GM21528 (cell line): ENCODE results near the gene PHAF1.
A peak's percentile ranks its signal among the peaks of the same experiment; 100 is the strongest.

Source experiments
- ATAC-seq: cut with Tn5 transposase; IDR thresholded peaks from one replicate; pipeline ENCODE4 v1.9.1; 2021; ENCODE audit warnings: mild to moderate bottlenecking, moderate library complexity; ENCODE audit not compliant: unreplicated experiment, low FRiP score

Gene PHAF1

DNA sequence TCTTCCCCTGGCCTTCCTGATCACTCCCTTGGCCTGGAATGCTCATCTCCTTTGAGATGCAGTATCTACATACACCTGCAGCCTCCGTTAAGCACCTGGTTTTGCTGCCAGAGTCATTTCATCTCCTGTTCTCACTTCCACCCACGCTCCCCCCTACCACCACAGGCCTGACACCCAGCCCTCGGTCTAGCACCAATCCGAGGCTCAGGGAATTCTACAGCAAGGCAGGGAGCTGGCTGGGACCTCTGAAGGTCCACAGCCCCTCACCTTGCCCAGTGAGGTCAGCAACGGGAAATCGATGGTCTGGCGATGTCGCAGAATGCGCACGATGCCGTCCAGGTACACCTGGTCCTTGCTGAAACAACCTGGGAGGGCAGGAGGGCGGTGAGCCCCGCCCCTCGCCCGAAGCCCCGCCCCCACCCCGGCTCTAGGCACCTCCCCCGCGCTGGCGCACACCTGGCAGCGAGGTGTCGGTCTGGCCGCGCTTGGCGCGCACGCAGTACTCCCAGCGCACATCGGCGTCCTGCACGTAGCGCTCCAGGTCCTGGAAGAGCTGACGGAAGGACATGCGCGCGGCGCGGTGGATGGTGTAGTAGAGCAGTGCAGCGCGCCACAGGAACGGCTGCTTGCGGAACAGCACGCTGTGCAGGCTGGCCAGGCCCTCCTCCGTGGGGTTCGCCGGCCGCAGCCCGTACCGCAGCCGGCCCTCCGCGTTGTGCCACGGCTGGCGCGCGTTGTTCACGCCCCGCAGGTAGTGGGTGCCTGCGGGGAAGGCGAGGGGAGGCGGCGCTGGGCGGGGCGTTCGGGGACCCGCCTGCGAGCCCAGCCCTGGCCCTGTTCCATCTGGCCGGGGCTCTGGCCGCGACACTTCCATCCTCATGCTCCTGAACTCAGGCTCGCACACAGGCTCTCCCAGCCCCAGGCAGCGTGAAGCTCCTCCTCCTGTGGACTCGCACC, 68.3 kb downstream of the PHAF1 start:
- no peak for ATAC-seq

- no peak for ATAC-seq
Measured at GRCh38 chr16:67179421-67180080, 69.8 kb downstream of the PHAF1 start.

DNA sequence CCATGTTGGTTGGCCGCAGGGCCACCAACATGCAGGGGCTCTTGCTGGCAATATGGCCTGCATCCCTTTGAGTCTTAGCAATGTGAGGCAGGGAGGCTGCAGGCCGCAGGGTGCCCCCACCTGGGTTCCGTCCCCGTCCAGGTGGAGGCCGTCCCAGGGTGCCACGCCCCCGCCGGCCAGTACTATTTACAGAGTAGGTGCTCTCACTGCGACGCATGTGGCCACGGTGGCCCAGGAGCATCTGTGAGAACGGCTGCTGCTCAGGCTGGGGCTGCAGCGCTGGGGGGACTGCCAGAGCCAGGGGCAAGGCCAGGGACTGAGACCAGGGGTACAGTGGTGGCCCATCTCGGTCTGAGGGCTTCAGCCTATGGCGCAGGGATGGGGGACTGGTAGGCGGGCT, 70.4 kb downstream of the PHAF1 start:
- ATAC-seq = no peak

- ATAC-seq = no peak
Measured at GRCh38 chr16:67181346-67181745, 71.6 kb downstream of the PHAF1 start.

DNA sequence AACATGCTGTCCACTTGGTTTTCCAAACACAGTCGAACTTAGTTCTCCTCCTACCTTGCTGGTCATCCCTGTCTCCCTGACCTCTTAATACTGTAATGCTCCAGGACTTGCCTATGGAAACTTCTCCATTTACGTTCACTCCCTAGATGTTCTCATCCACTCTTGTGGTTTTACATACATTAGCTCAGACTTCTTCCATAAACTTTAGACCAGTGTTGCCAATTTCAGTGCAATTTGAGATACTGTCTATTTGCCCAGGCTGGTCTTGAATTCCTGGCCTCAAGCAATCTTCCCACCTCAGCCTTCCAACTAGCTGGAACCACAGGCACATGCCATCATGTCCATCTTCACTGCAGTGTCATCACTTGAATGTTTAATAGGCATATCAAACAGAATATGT, 72.5 kb downstream of the PHAF1 start:
- ATAC-seq = no peak

GRCh38 chr16:67183284-67183626, 73.5 kb downstream of the PHAF1 start:
- no peak for ATAC-seq

- peak; percentile 91 for ATAC-seq
Measured at GRCh38 chr16:67183627-67184452, 74.1 kb downstream of the PHAF1 start, which contains the start of gene MATCAP1. TSS of gene MATCAP1 (minus strand) at chr16:67183963. CDS start at chr16:67180610, 3,353 bp downstream.

DNA sequence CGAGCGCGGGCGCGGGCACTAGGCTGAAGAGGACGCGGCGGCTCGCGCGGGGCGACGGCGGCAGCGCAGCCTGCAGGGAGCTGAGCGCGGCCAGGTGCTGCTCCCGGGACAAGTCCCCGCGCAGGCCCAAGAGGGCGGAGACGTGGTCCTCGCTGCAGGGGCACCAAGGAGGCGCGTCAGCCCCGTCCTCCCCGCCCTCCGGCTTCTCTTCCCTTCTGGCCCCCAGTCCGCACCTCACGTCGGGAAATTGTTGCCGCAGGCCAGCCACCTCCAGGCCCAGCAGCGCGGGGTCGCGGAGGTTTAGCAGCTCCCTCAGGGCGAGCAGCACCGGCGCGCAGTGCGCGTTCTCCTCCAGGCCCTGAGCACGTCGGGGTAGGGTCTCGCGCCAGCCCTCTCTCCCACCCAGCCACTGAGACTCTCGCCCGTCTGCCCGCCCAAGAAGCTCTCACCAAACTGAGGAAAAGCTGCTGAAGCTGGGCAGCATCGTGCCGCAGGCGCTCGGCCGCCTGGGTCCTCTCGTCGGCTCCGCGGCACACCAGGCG, 74.8 kb downstream of the PHAF1 start:
- ATAC-seq = no peak

DNA sequence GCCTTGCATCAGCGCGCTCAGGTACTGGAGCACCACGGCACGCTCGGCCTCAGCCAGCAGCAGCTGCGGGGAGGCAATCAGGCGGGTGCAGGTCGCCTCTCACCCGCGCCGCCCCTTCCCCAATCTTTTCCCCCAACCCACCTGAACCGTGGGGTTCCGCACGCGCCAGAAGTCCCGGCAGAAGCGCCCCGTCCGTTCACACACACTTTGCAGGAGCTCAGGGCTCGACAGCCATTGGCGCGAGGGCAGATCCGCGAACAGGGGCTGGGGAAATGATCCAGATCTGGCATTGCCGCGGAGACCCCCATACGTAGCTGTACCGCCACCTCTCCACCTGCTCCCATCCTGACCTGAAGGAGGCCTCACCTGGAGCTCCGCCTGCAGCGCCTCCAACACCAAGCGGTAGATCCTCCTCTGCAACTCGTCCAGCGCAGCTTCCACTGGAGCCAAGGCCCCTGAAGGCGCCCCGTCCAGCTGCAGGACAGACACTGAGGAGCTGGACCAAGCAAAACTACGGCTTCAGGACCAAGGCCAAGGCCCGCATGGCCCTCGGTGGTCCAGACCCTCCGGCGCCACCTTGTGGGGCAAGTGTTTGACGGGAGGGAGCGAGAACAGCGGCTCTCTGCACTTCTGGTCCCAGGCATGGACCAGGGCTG, 75.4 kb downstream of the PHAF1 start:
- ATAC-seq = no peak

- ATAC-seq = no peak
Measured at GRCh38 chr16:67185651-67186134, 76.0 kb downstream of the PHAF1 start.

DNA sequence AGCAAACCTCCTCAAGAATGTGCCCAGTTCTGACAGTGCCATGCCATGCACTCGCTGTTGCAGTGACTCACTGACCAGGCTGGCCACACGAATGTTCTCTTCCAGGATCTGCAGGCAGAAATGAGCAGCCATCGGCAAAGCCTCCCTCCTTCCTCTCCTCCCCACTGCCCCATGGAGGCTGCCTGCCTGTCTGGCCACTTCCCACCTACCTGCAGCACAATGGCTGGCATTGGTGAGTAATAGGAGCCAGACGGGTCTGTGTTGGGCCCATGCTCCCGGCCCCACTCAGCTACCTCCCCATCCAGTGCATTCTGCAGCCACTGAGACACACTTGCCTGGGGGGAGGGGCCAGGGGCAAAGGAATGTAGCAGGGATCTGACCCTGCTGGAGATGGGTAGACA, 76.8 kb downstream of the PHAF1 start:
- no peak for ATAC-seq

DNA sequence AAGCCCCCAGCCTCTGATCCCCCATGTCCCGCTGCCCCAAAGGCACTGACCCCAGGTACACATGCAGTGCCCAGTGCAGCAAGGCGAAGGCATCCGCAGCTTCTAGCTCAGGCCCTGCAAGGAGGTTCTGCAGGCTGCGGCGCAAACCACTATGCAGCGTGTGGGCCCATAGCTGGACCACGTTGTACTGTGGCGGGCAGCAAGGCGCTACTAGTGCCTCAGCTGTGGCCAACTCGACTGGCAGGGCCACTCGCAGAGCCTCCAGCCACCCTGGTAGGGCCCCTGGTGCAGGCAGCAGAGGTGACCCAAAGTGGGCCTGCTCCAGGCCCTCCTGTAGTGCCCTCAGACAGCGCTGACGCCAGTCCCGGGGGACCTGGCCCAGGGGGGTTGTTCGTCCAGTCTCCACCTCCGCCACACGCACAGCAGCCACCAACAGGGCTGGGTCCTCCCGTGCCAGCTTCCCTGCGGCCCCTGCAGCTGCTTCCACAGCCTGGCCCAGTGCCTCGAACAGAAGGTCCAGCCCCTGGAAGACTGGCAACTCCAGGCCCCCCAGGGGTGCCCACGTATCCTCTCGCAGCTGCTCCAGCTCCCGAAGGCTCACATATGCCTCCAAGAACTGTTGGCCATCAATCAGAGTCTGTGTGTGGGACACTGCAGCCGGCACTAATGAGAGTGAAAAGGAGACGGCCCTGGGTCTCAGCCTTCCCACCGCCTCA, 77.6 kb downstream of the PHAF1 start:
- ATAC-seq = no peak

DNA sequence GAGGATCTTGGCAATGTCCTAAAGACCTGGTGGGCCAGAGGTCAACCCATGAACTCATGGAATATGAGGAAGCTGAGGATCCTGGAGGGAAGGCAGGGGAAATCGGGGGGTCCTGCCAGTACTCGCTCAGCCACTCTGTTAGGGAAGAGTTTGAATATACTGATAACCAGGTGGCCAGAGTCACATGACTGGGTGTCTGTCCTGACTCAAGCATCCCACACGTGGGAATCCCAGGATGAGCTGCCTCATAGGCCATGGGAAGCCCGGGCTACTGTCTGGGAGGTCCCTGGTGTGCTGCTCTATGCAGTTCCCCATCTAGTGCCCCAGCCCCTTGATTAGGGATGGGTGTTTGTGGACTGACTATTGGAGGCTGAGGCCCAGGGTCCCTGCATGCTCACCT, 78.6 kb downstream of the PHAF1 start:
- no peak for ATAC-seq

DNA sequence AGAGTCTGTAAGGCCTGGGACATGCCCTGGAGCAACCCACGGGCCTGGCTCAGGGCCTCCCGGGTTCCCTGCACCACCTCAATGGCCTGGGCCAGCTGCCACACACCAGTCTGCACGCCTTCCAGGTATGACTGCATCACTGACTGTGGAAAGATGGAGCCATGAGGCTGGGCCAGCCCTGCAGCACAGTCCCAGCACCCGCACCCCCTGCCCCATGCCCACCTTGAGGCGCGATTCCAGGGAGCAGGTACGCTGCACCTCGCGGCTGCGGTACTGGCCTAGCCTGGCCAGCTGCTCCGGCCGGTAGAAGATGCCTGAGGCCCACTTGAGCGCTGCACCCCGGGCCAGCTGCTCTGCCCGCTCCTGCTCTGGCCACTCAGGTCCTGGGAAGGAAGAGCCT, 79.1 kb downstream of the PHAF1 start:
- no peak for ATAC-seq

DNA sequence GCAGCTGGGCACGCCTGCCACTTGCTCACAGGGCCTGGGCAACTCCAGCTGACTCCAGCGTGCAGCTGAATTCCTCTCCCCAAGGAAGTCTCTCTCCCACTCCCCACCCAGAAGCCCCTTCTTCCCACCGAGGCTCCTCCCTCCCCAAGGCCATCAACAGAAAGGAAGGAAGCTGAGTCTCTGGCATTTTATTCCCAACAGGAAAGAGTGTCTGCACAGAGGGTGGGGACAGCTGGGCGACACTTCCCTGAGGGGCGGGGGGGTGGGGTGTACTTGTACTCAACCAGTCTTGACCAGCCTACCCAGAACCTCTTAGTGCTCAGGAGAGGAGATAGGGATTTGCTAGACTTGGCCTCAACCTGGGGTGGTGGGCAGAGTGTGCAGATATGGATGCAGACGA, 80.3 kb downstream of the PHAF1 start, which contains the start of gene EXOC3L1:
Gene EXOC3L1, minus strand, starts transcription at position 96 of the 400 bp plus-strand sequence. CDS start 460 bp downstream, outside the sequence.
- no peak for ATAC-seq

DNA sequence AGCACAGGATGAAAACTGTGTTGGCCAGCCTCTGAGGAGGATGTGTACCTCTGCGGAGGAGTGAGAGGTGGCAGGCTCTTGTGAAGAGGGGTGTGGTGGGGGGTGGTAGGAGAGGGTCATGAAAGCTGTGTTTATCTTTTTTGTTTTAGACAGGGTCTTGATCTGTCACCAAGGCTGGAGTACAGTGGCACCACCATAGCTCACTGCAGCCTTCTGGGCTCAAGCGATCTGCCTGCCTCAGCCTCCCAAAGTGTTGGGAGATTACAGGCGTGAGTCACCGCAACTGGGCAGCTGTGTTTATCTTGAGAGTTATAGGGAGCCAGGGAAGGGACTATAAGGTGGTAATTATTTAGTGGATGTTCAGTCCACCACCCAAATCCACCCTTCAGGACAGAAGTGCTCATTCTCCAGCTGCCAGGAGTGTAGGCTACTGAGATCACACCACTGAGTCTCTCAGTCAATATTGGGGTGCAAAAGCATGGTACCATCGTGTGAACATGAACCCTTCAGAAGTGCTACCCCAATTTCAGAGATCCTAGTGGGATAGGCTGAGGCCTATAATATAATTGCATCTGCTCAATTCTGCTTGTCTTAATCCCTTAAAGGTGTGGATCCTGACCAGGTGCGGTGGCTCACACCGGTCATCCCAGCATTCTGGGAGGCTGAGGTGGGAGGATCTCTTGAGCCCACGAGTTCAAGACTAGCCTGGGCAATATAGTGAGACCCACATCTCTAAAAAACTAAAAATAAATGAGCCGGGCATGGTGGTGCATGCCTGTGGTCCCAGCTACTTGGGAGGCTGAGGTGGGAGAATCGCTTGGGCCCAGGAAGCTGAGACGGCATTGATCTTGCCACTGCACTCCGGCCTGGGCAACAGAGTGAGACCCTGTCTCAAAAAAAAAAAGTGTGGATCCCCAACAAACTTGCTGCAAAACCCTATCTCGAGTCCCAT, 81.0 kb downstream of the PHAF1 start:
- no peak for ATAC-seq

DNA sequence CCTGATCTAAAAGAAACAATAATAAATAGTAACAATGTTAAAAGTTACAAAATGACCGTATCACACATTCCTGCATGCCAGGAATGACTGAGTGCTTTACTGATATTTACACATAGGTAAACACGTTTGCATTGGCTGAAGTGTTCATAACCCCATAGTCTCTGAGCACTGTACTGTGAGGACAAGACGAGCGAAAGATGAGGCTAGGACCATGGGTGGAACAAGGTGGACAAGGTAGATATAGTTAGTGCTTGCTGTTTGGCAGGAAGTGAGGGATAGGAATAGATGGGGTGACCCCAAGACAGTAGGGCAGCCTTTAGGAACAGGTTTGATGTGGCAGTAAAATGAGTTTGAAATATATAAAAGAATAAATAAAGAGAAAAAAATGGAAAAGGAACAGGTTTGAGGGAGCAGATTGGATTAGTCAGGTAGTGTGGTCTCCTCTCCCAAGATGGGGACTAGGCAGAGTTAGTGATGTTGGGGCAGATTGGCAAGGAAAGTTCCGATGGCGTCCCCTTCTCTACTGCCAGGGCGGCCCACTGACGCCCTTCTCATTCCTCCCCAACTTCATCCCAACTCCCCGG, 81.8 kb downstream of the PHAF1 start:
- ATAC-seq = no peak
